Measurements from ENCODE around the gene TNFSF13. TPM values are rescaled to one million over a fixed set of nuclear protein-coding genes. Genes with fewer than 3 reads are reported as not detected.

Gene TNFSF13
- total and polyA plus RNA-seq, 12 donors: 4.1 to 25.0 (median 7.6) TPM

DNA sequence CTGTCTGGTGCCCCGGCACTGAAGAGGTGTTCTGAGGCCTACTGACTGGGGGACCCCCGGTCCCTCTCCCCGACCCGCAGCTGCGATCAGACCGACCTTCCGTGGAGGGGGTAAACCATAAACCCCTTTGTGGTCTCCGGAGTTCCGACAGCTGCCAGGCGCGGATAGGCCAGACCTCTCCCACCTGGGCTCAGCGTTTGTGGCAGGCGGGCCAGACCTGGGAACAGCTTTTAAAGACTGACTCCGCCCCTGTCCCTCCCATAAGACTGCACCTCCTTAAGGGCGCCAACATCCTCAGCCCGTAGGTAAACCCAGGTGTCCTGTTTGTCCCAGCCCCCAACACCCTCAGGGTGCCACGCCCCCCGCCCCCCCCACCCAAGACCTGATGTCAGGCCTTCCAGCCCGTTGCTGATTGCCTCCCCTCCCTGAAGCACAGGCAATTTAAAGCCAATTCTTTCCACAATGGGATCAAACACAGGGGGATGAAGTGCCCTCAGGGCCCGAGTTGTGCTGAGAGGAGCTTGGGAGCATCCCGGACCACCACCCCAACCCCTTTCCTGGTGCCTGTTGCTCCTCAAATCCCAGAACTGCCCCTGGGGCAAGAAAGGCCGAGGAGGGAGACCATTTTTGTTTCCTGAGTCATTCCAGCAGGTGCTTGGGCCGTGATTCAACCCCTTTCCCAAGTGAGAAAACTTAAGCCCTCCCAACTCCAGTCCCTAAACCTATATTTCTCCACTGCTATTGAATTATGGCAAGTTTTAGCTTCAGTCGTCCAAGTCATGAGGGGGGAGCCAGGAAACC is 31.5 kb downstream of the TNFSF13 start, which contains the start of gene SOX15:
Gene SOX15, minus strand, starts transcription at position 204 of the 801 bp plus-strand sequence. CDS start 418 bp downstream, outside the sequence.
- H3K4me3 ChIP-seq: peak within 1 kb of the TSS in 9 of 10 donors; percentile 27 to 58 (median 49)
- no peaks in the 10 kb centered on the region for H3K27me3 ChIP-seq
- peak within 1 kb of the TSS in 9 of 10 donors; percentile 8 to 68 (median 57) for H3K27ac ChIP-seq
- no peaks in the 10 kb centered on the region for H3K9me3 ChIP-seq
- ATAC-seq: peak in 4 of 8 donors; percentile 2 to 4 (median 3)
- H3K36me3 ChIP-seq: peaks cover 4 to 88% (median 39%) of the 10 kb centered on the region in 9 donors
- H3K4me1 ChIP-seq: peaks cover 8 to 40% (median 26%) of the 10 kb centered on the region in 9 donors
- no peak for DNase-seq
- 66 to 69% methylated on average over 24 of the region's 24 CpGs for WGBS, 2 donors
- TF ChIP-seq, protein P1, sequence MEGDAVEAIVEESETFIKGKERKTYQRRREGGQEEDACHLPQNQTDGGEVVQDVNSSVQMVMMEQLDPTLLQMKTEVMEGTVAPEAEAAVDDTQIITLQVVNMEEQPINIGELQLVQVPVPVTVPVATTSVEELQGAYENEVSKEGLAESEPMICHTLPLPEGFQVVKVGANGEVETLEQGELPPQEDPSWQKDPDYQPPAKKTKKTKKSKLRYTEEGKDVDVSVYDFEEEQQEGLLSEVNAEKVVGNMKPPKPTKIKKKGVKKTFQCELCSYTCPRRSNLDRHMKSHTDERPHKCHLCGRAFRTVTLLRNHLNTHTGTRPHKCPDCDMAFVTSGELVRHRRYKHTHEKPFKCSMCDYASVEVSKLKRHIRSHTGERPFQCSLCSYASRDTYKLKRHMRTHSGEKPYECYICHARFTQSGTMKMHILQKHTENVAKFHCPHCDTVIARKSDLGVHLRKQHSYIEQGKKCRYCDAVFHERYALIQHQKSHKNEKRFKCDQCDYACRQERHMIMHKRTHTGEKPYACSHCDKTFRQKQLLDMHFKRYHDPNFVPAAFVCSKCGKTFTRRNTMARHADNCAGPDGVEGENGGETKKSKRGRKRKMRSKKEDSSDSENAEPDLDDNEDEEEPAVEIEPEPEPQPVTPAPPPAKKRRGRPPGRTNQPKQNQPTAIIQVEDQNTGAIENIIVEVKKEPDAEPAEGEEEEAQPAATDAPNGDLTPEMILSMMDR (IDR thresholded peaks at IDR 0.05): no peak
- intact Hi-C loops (cut with DNase I): loop anchor here in 6 of 10 donors (1.0 to 10.0 kb wide), 6 partner anchors 15 to 155 kb away; partner anchors contain the start of genes FGF11 (in 2 of the 6) and TMEM102 (in 2 of the 6)

DNA sequence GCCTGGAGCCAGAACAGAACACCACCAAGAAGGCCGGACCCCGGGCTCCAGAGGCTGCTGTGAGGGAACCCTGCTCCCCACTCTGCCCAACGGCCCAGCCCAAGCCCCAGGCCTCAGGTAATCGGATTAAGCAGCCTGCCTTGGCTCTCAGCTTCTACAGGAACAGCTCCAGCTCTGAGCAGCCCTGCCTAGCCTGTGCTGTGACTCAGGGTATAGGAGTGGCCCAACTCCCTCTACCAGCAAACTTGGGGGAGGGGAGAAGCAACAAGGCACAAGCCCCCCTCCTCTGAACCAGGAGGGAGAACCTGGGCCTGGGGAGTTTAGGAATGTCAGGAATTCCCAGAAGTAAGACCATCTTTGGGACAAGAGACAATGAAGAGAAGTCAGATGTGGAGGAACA is 32.2 kb downstream of the TNFSF13 start:
- Histone ChIP-seq H3K9me3 (no peaks in the 10 kb centered on the region), H3K27ac (no peak overlapping the region), H3K4me1 (peaks cover 8 to 35% (median 20%) of the 10 kb centered on the region in 9 donors), H3K27me3 (no peaks in the 10 kb centered on the region), H3K36me3 (peaks cover 4 to 95% (median 45%) of the 10 kb centered on the region in 9 donors), H3K4me3 (no peak overlapping the region)
- TF ChIP-seq, protein P1 (IDR thresholded peaks at IDR 0.05): no peak
- intact Hi-C loops (cut with DNase I): loop anchor here in 3 of 10 donors (1.0 to 10.0 kb wide), 3 partner anchors 14 to 76 kb away; no protein-coding TSS in a partner anchor
- ATAC-seq: no peak
- DNase-seq: no peak
- WGBS, 2 donors: 85% methylated on average over 4 of the region's 4 CpGs

DNA sequence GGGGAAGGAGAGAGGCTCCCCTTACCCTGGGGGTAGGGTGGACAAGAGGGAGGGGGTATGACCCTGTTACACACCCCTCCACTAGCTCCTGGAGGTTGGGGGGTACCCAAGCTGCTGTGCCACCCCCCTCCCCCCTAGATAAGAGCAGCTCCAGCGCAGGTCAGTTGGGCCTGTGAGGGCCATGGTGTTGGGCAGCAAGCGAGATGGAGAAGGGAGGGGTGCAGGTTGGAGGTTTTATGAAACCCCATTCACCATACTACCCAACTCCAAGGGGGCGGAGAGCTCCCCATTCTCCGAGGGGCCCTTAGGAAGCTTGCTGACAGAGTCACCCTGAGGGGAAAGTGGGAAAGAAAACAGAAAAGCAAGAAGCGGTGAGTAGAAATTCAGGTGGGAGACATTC is 33.0 kb downstream of the TNFSF13 start:
- ATAC-seq: no peak
- no peak for DNase-seq
- 83 to 92% methylated on average over 5 of the region's 5 CpGs for WGBS, 2 donors

More for the DNA sequence above, 33.0 kb downstream of the TNFSF13 start:
- H3K36me3 ChIP-seq: peaks cover 4 to 98% (median 53%) of the 10 kb centered on the region in 9 donors
- intact Hi-C loops (cut with DNase I): loop anchor here in 3 of 10 donors (1.0 to 10.0 kb wide), 3 partner anchors 13 to 77 kb away; no protein-coding TSS in a partner anchor
- H3K27me3 ChIP-seq: no peaks in the 10 kb centered on the region
- TF ChIP-seq, protein P1 (IDR thresholded peaks at IDR 0.05): no peak
- no peaks in the 10 kb centered on the region for H3K9me3 ChIP-seq
- no peak overlapping the region for H3K4me3 ChIP-seq
- no peak overlapping the region for H3K27ac ChIP-seq
- H3K4me1 ChIP-seq: peaks cover 8 to 33% (median 20%) of the 10 kb centered on the region in 9 donors
